Measurements from ENCODE around the gene UCP2.
"Not testable (repeated sequence)": the region's sequence is repeated elsewhere in the genome, so short reads cannot be mapped to it uniquely, and the experiment has no call there.

The UCP2 gene

GRCh38 chr11:73936047-73936446 lies 46.6 kb downstream of the UCP2 start:
- not testable (repeated sequence) for DNase-seq

- no peak for DNase-seq
These were observed 49.9 kb downstream of the UCP2 start for GRCh38 chr11:73932781-73933180.

GRCh38 chr11:73931951-73932350 lies 50.7 kb downstream of the UCP2 start:
- DNase-seq: no peak

- DNase-seq: no peak
These were observed 51.5 kb downstream of the UCP2 start for GRCh38 chr11:73931039-73931645.

GRCh38 chr11:73929388-73929787 lies 53.3 kb downstream of the UCP2 start:
- DNase-seq: no peak

Data from SIG-M5 (cell line).